Kidney (tissue), 14 donors: ENCODE results near the gene NEGR1. TPM values are rescaled to one million over a fixed set of nuclear protein-coding genes. Genes with fewer than 3 reads are reported as not detected.

Experiments used
- DNase-seq, 5 donors: peaks; one replicate each; pipeline ENCODE4 v3.0.0-alpha.2; 2013 to 2020
- FAIRE-seq: peaks from 2 replicates; lab custom pipeline; 2012; peaks lifted over from hg19 to GRCh38; lab: Jason Lieb, UNC
- H3K27ac ChIP-seq, 2 donors: one replicate each; pipeline ENCODE4 v1.7.0; 2013; ENCODE audit warnings: low read depth in 2 of 2, low read length in 2 of 2, inconsistent platforms in 1 of 2
- H3K27me3 ChIP-seq: one replicate; pipeline ENCODE4 v1.7.1; 2013; ENCODE audit warnings: low read length, inconsistent platforms; ENCODE audit not compliant: control insufficient read depth, insufficient read depth
- H3K36me3 ChIP-seq, 3 donors: one replicate each; pipeline versions ENCODE4 v1.7.0 to v1.7.1; 2013; ENCODE audit warnings: low read length in 3 of 3, control low read depth in 1 of 3, inconsistent platforms in 1 of 3; ENCODE audit not compliant: insufficient read depth in 3 of 3, control insufficient read depth in 2 of 3
- H3K4me1 ChIP-seq, 3 donors: one replicate each; pipeline versions ENCODE4 v1.7.0 to v1.7.1; 2013; ENCODE audit warnings: low read length in 3 of 3, inconsistent platforms in 1 of 3, low read depth in 1 of 3; ENCODE audit not compliant: control insufficient read depth in 2 of 3, insufficient read depth in 2 of 3
- H3K4me3 ChIP-seq, 3 donors: one replicate each; pipeline versions ENCODE4 v1.7.0 to v1.8.1; 2013; ENCODE audit warnings: low read length in 3 of 3, control low read depth in 1 of 3, inconsistent platforms in 1 of 3
- H3K9ac ChIP-seq, 3 donors: one replicate each; pipeline versions ENCODE4 v1.7.0 to v1.7.1; 2013; ENCODE audit warnings: low read length in 3 of 3, control low read depth in 1 of 3, inconsistent platforms in 1 of 3
- H3K9me3 ChIP-seq, 3 donors: one replicate each; pipeline versions ENCODE4 v1.7.0 to v1.7.1; 2013; ENCODE audit warnings: low read length in 3 of 3, control low read depth in 1 of 3, inconsistent platforms in 1 of 3; ENCODE audit not compliant: control insufficient read depth in 2 of 3, insufficient read depth in 1 of 3
- CTCF ChIP-seq: IDR thresholded peaks from 3 replicates; pipeline ENCODE4 v1.5.1; 2012; ENCODE audit warnings: mild to moderate bottlenecking, moderate library complexity, borderline replicate concordance; ENCODE audit not compliant: insufficient read depth; ENCODE audit errors: extremely low read depth
- intact Hi-C: fragments of 100-400 bp; cut with DNase I; formaldehyde crosslinking; loops from one replicate; pipeline ENCODE4 v1.11.1; 2022
- polyA plus RNA-seq: library from polyadenylated mRNA; stranded (reverse); fragments of 350-450 nt; fragmentation: Illumina TruSeq; extraction: RNeasy Lipid Tissue Mini Kit (QIAGEN cat#74804); gene quantifications from one replicate; pipeline ENCODE4 v1.2.3, GENCODE V29; 2014; ENCODE audit warnings: low read depth, low replicate concordance; ENCODE audit not compliant: insufficient read depth
- total RNA-seq: library from RNA; stranded (reverse); fragmentation: NEBNext Ultra II Directional; extraction: Animal tissue kit (Norgen Biotek cat#: 25700); gene quantifications from one replicate; pipeline ENCODE4 v1.2.1, GENCODE V29; 2021
- donor health status: control.
- donor health status: control.
- donor health status: control.
- donor health status: control.
- donor health status: control.
- donor health status: DM: yes; HTN: yes; CAD: no.
- donor health status: Normal renal cell carcinoma (clear cell type).

Gene NEGR1
- total and polyA plus RNA-seq, 2 donors from 2014 or later: 3.0 to 10.2 TPM

GRCh38 chr1:72034827-72035226, 247.5 kb downstream of the NEGR1 start:
- no peaks in the 10 kb centered on the region for H3K27me3 ChIP-seq
- no peak overlapping the region for H3K27ac ChIP-seq
- H3K36me3 ChIP-seq: no peaks in the 10 kb centered on the region
- no peak overlapping the region for H3K4me3 ChIP-seq
- H3K9ac ChIP-seq: no peak overlapping the region
- H3K4me1 ChIP-seq: no peaks in the 10 kb centered on the region
- DNase-seq (no peak), FAIRE-seq (no peak)
- TF ChIP-seq CTCF: no peak
- H3K9me3 ChIP-seq: no peaks in the 10 kb centered on the region
- intact Hi-C loops: no loop called here

- Histone ChIP-seq H3K36me3 (no peaks in the 10 kb centered on the region), H3K9me3 (no peaks in the 10 kb centered on the region), H3K4me3 (no peak overlapping the region), H3K4me1 (no peaks in the 10 kb centered on the region), H3K27ac (no peak overlapping the region), H3K27me3 (no peaks in the 10 kb centered on the region), H3K9ac (no peak overlapping the region)
- TF ChIP-seq CTCF: no peak
- no peak for DNase-seq
- intact Hi-C loops: no loop called here
- peak; percentile 23 for FAIRE-seq
These were observed 259.0 kb downstream of the NEGR1 start for GRCh38 chr1:72023063-72023930.

DNA sequence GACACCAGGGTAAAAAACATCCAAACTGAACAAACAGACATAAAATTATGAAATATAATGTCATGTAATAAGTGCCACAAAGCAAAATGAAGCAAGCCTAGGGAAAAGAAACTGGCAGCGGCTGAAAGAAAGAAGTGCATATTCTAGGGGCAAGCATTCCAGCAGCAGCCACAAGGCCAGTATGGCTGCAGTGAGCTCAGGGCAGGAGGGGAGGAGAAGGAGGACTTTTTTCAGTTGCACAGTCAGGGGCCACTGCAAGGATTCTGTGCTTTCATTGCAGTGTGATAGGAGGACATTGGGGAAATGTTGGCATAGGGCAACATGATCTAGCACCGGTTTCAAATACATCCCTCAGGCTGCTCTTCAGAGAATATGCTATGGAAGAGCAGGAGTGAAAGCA, 263.8 kb downstream of the NEGR1 start:
- Histone ChIP-seq H3K9me3 (no peaks in the 10 kb centered on the region), H3K27ac (no peak overlapping the region), H3K9ac (no peak overlapping the region), H3K36me3 (no peaks in the 10 kb centered on the region), H3K4me3 (no peak overlapping the region), H3K27me3 (no peaks in the 10 kb centered on the region), H3K4me1 (no peaks in the 10 kb centered on the region)
- no peak for TF ChIP-seq CTCF
- no peak for DNase-seq
- intact Hi-C loops: no loop called here
- FAIRE-seq: no peak
